Activated CD4-positive, alpha-beta T cell treated with anti-CD3 and anti-CD28 coated beads, Interleukin-2, amount 50 U/mL, for 4 hours (primary cell): ENCODE results near the gene ZNF544.
"Not testable (repeated sequence)": the region's sequence is repeated elsewhere in the genome, so short reads cannot be mapped to it uniquely, and the experiment has no call there.

Experiments
- DNase-seq, 2 experiments: peaks; one replicate each; pipeline ENCODE4 v3.0.0-alpha.2; 2020

ZNF544 gene

DNA sequence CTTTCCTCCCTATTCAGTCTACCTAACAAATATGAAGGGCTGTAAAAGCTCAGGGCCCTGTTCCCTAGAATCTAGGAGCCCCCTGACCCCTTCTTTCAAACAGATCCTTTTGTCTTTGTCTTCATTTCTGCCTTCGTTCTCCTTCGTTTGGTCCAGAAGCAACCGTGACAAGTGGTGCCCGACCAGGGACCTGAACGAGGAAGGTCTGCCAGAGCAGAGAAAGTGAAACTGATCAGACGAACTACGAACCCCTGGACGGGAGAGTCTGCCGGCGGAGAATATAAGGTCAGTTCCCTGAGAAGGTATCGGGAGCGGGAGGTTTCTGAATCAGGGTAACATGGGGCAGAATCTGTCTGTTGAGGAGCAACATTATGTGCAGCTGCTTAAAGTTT lies 77.2 kb downstream of the ZNF544 start:
- no peak for DNase-seq

DNA sequence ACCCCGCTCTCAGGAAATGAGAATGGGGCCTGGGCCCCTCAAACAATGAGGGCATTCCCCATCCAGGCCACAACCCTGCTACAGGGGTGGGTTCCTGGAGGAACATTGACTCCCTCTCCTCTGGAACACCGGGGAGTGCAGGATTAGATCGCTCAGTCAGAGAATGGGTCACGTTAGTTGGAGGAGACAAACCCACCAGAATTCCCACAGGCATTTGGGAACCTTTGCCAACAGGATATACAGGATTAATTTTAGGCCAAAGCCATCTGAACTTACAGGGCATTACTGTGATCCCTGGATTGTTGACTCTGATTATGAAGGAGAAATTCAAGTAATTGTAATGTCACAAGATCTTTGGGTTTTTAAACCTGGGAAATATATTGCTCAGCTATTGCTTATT lies 79.0 kb downstream of the ZNF544 start:
- no peak for DNase-seq

DNA sequence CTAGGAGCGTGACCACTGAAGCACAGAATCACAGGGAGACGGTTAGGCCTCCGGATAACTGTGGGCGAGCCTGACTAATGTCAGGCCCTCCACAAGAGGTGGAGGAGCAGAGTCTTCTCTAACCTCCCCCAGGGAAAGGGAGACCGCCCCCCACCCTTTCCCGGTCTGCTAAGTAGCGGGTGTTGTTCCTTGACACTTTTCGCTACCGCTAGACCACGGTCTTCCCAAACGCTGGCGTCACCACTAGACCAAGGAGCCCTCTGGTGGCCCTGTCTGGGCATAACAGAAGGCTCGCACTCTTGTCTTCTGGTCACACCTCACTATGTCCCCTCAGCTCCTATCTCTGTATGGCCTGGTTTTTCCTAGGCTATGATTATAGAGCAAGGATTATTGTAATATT lies 82.0 kb downstream of the ZNF544 start:
- not testable (repeated sequence) for DNase-seq

DNA sequence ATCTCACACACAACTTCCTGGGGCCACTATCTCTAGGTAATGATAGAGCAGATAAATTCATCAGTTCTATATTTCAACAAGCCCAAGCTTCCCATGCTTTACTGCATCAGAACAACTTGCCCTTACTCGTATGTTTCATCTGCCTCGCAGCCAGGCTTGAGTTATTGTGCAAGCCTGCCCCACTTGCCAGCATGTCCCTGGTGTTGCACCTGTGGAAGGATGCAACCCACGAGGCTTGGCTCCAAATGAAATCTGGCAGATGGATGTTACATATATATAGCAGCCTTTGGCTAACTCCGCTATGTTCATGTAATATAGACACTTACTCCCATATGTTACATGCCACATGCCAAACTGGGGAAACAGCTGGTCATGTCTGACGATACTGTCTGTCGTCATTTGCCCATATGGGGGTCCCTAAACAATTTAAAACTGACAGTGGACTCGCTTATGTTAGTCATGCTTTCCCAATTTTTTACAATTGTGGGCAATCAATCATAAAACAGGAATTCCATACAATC lies 82.7 kb downstream of the ZNF544 start:
- DNase-seq, result no peak
